Right atrium auricular region (tissue), 2 donors: ENCODE results near the gene FNBP1. TPM values are rescaled to one million over a fixed set of nuclear protein-coding genes. Genes with fewer than 3 reads are reported as not detected.

ENCODE experiments used
- DNase-seq: peaks from one replicate; pipeline ENCODE4 v3.0.0-alpha.2; 2019; ENCODE audit warnings: low spot score
- H3K27ac ChIP-seq, 2 donors: fragments of 200-600 bp; sonication (generic); 1 replicate in 1 of 2; 2 replicates in 1 of 2; pipeline ENCODE4 v1.5.1; 2016 to 2019
- H3K27me3 ChIP-seq, 2 donors: fragments of 200-600 bp; sonication (generic); one replicate each; pipeline versions ENCODE4 v1.5.1 to v1.6.0; 2017 to 2019
- H3K36me3 ChIP-seq: fragments of 200-600 bp; sonication (generic); one replicate; pipeline ENCODE4 v1.5.1; 2016
- H3K4me1 ChIP-seq, 2 donors: fragments of 200-600 bp; sonication (generic); one replicate each; pipeline versions ENCODE4 v1.5.1 to v1.6.0; 2017 to 2019
- H3K4me3 ChIP-seq, 2 donors: fragments of 200-600 bp; sonication (generic); 1 replicate in 1 of 2; 2 replicates in 1 of 2; pipeline ENCODE4 v1.5.1; 2017 to 2019; ENCODE audit warnings: mild to moderate bottlenecking in 1 of 2, moderate library complexity in 1 of 2
- H3K9me3 ChIP-seq, 2 donors: fragments of 200-600 bp; sonication (generic); one replicate each; pipeline ENCODE4 v1.5.1; 2019
- CTCF ChIP-seq, 2 donors: fragments of 200-600 bp; sonication (generic); IDR thresholded peaks; one replicate each; pipeline ENCODE4 v1.5.1; 2019; ENCODE audit warnings: antibody characterized with exemption in 2 of 2
- total RNA-seq, 2 donors: library from RNA; depleted of rRNA; stranded (reverse); fragments of >200 nt; gene quantifications; one replicate each; pipeline ENCODE4 v1.1.0, GENCODE V29; 2016

The FNBP1 gene
- total RNA-seq, 2 donors from 2014 or later: 18.0 to 24.1 TPM

DNA sequence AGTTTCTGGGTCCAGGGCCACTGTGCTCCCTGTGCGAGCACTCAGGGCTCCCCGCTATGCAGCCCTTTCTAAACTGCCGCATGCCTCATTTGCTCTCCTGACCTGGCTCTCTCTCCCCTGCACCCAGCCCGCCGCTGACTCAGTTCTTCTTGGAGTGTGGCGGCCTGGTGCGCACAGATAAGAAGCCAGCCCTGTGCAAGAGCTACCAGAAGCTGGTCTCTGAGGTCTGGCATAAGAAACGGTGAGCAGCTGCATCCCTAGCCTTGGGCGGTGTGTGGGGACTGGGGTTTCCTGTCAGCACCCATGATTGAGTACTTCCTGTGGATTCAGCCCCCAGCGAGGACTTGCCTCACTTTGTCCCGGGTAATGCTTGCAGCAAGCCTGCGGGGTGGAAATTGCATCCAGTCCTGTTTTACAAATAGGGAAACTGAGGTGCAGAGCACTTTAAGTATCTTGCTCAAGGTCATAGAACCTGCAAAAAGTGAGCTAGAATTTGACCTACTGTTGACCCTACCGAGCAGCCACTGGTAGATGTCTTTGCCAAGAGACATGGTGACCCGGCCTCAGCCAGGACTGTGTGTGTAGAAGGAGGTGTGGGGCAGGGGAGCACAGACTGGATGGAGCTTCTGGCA, 179.8 kb downstream of the FNBP1 start:
- DNase-seq: no peak
- H3K27ac ChIP-seq: no peak overlapping the region
- TF ChIP-seq CTCF (IDR thresholded peaks at IDR 0.05): no peak

DNA sequence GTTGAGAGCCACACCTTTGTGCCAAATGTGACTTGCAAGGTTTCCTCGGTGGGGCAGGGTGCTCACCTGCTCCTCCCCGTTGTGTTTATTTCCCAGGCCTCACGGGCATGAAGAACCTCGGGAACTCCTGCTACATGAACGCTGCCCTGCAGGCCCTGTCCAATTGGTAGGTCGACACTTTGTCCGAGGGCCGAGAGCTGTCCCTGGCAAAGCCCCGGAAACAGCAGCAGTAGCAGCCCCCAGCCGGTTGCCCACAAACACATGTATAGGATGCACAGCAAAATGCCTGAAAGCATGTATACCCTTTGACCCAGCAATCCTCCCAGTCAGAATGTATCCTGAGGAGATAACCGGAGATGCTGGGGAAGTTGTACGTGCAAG, 181.6 kb downstream of the FNBP1 start:
- no peak for DNase-seq
- peaks cover 50% of the 10 kb centered on the region for H3K36me3 ChIP-seq
- no peak overlapping the region for H3K27ac ChIP-seq
- no peaks in the 10 kb centered on the region for H3K27me3 ChIP-seq
- TF ChIP-seq CTCF (IDR thresholded peaks at IDR 0.05): no peak
- H3K4me1 ChIP-seq: no peaks in the 10 kb centered on the region
- no peaks in the 10 kb centered on the region for H3K9me3 ChIP-seq
- H3K4me3 ChIP-seq: no peak overlapping the region

More for the DNA sequence above, 179.8 kb downstream of the FNBP1 start:
- Histone ChIP-seq H3K36me3 (peaks cover 45% of the 10 kb centered on the region), H3K9me3 (no peaks in the 10 kb centered on the region), H3K4me3 (no peak overlapping the region), H3K27me3 (no peaks in the 10 kb centered on the region), H3K4me1 (no peaks in the 10 kb centered on the region)

- DNase-seq: no peak
- H3K27me3 ChIP-seq: no peaks in the 10 kb centered on the region
- H3K27ac ChIP-seq: no peak overlapping the region
- H3K9me3 ChIP-seq: no peaks in the 10 kb centered on the region
- H3K4me3 ChIP-seq: no peak overlapping the region
- H3K36me3 ChIP-seq: peaks cover 44% of the 10 kb centered on the region
- TF ChIP-seq CTCF (IDR thresholded peaks at IDR 0.05): no peak
- H3K4me1 ChIP-seq: no peaks in the 10 kb centered on the region
Observed at GRCh38 chr9:129860653-129861446, 182.1 kb downstream of the FNBP1 start.

DNA sequence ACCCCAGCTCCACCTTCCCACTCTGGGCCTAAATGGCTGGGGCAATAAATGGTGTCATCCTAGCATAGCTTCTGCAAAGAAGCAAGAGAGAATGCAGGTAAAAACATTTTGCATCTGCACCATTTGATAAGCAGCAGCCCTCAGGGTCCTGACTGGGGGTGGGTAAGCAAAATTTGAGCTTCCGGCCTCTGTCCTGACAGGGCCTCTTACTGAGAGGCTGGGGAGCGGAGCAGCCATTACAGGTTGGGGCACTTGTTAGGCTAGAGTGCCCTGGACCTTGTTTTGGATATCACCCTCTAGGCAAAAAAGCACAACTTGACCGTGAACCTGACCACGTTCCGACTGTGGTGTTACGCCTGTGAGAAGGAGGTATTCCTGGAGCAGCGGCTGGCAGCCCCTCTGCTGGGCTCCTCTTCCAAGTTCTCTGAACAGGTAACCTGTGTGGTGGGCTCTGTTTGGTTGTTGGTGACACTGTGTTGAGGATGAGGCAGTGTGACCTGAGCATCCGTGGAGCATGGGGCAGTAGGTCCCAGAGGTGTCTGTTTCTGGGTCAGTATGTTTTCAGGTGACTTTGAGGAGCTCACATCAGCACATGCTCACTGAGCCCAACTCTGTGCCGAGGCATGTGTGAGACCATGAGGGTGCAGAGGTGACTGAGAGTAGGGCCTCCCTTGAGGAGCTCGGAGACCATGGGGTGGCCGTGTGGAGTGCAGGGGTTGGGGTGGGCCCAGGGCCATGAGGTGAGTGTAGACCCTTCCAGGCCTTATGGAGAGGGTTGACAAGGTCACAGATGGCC, 184.6 kb downstream of the FNBP1 start:
- no peak overlapping the region for H3K27ac ChIP-seq
- no peaks in the 10 kb centered on the region for H3K9me3 ChIP-seq
- H3K4me1 ChIP-seq: no peaks in the 10 kb centered on the region
- H3K27me3 ChIP-seq: no peaks in the 10 kb centered on the region
- DNase-seq: no peak
- no peak overlapping the region for H3K4me3 ChIP-seq
- peaks cover 53% of the 10 kb centered on the region for H3K36me3 ChIP-seq
- no peak for TF ChIP-seq CTCF (IDR thresholded peaks at IDR 0.05)

- H3K4me3 ChIP-seq: no peak overlapping the region
- no peak for DNase-seq
- no peaks in the 10 kb centered on the region for H3K27me3 ChIP-seq
- no peaks in the 10 kb centered on the region for H3K9me3 ChIP-seq
- TF ChIP-seq CTCF (IDR thresholded peaks at IDR 0.05): no peak
- H3K4me1 ChIP-seq: no peaks in the 10 kb centered on the region
- no peak overlapping the region for H3K27ac ChIP-seq
- H3K36me3 ChIP-seq: peaks cover 63% of the 10 kb centered on the region
Observed at GRCh38 chr9:129857207-129857606, 185.8 kb downstream of the FNBP1 start.
